HG03135 (cell line): ENCODE data around the gene SEL1L2.
"Not testable (repeated sequence)": the region's sequence is repeated elsewhere in the genome, so short reads cannot be mapped to it uniquely, and the experiment has no call there.

Experiments used
- ATAC-seq: cut with Tn5 transposase; IDR thresholded peaks from one replicate; pipeline ENCODE4 v1.9.1; 2021; ENCODE audit warnings: mild to moderate bottlenecking, moderate library complexity; ENCODE audit not compliant: unreplicated experiment

SEL1L2 gene

GRCh38 chr20:13990465-13990864 lies at the start of gene SEL1L2:
TSS of gene SEL1L2 (minus strand) at chr20:13990614. CDS start at chr20:13990534, 80 bp downstream.
- ATAC-seq, result no peak

GRCh38 chr20:14036567-14036966 lies 46.2 kb upstream of the SEL1L2 start:
- ATAC-seq, result no peak

GRCh38 chr20:14033310-14033709 lies 42.9 kb upstream of the SEL1L2 start:
- ATAC-seq, result no peak

- no peak for ATAC-seq
Observed at GRCh38 chr20:14030991-14031390, 40.6 kb upstream of the SEL1L2 start.

GRCh38 chr20:14012671-14013070 lies 22.3 kb upstream of the SEL1L2 start:
- no peak for ATAC-seq

GRCh38 chr20:14009208-14009607 lies 18.8 kb upstream of the SEL1L2 start:
- no peak for ATAC-seq

GRCh38 chr20:14005996-14006395 lies 15.6 kb upstream of the SEL1L2 start:
- ATAC-seq, result no peak

- ATAC-seq, result no peak
Observed at GRCh38 chr20:14000917-14001316, 10.5 kb upstream of the SEL1L2 start.

- no peak for ATAC-seq
Observed at GRCh38 chr20:13996265-13996664, 5.9 kb upstream of the SEL1L2 start.

- no peak for ATAC-seq
Observed at GRCh38 chr20:13995841-13996240, 5.4 kb upstream of the SEL1L2 start.

- ATAC-seq, result no peak
Observed at GRCh38 chr20:13995086-13995665, 4.8 kb upstream of the SEL1L2 start, which contains the start of gene MACROD2. TSS of gene MACROD2 (plus strand) at chr20:13995516.

- not testable (repeated sequence) for ATAC-seq
Observed at GRCh38 chr20:13991955-13992354, 1.5 kb upstream of the SEL1L2 start.

- ATAC-seq, result no peak
Observed at GRCh38 chr20:13991311-13991710, 897 bp upstream of the SEL1L2 start.

GRCh38 chr20:13984211-13984610 lies 6.2 kb downstream of the SEL1L2 start:
- ATAC-seq, result no peak

- no peak for ATAC-seq
Observed at GRCh38 chr20:13960525-13960924, 29.9 kb downstream of the SEL1L2 start.

- no peak for ATAC-seq
Observed at GRCh38 chr20:13960119-13960518, 30.3 kb downstream of the SEL1L2 start.

- ATAC-seq, result no peak
Observed at GRCh38 chr20:13953227-13953626, 37.2 kb downstream of the SEL1L2 start.

GRCh38 chr20:13947719-13948118 lies 42.7 kb downstream of the SEL1L2 start:
- no peak for ATAC-seq

GRCh38 chr20:13941031-13941430 lies 49.4 kb downstream of the SEL1L2 start:
- ATAC-seq, result no peak

- no peak for ATAC-seq
Observed at GRCh38 chr20:13936781-13937576, 53.4 kb downstream of the SEL1L2 start.

GRCh38 chr20:13934992-13935894 lies 55.2 kb downstream of the SEL1L2 start:
- no peak for ATAC-seq
